ENCODE measurements around the gene C3orf85. TPM values are rescaled to one million over a fixed set of nuclear protein-coding genes. Genes with fewer than 3 reads are reported as not detected.

Gene C3orf85
- total RNA-seq, 1 donor from 2014 or later = not detected

GRCh38 chr3:109195815-109196214, 59.3 kb downstream of the C3orf85 start:
- Mint-ChIP-seq H3K4me3 (no peak overlapping the region), H3K27ac (no peak overlapping the region), H3K27me3 (ENCODE audit: insufficient read depth, low read depth) (peaks cover 2% of the 10 kb centered on the region), H3K36me3 (peaks cover 2% of the 10 kb centered on the region), H3K9me3 (peaks cover 4% of the 10 kb centered on the region), H3K4me1 (no peaks in the 10 kb centered on the region)
- Histone ChIP-seq H3K9me3 (ENCODE audit: low read depth) (no peaks in the 10 kb centered on the region), H3K4me1 (no peaks in the 10 kb centered on the region), H4K20me1 (ENCODE audit: low read depth) (no peaks in the 10 kb centered on the region), H3K36me3 (no peaks in the 10 kb centered on the region), H3K9ac (no peak overlapping the region), H3K27me3 (no peaks in the 10 kb centered on the region), H3K4me2 (no peak overlapping the region), H3F3A (ENCODE audit: low read depth) (no peaks in the 10 kb centered on the region), H3K27ac (no peak overlapping the region), H3K4me3 (no peak overlapping the region), H2AFZ (replicated peaks) (no peak overlapping the region), H3K79me2 (ENCODE audit: low read depth) (no peaks in the 10 kb centered on the region)
- TF ChIP-seq EZH2phosphoT487 (IDR thresholded peaks at IDR 0.05) (no peak), CTCF (IDR thresholded peaks at IDR 0.05) (no peak), EZH2 (IDR thresholded peaks at IDR 0.05) (no peak)
- DNase-seq (ENCODE audit: low spot score) = no peak

Other genes starting within 250 kb of the C3orf85 start
- not detected in 2 replicates for gene GUCA1C, start 182.8 kb upstream of the C3orf85 start, total RNA-seq (ENCODE audit: low replicate concordance)
- not detected in 2 replicates for gene MORC1, start 18.6 kb upstream of the C3orf85 start, total RNA-seq (ENCODE audit: low replicate concordance)
- 1.2 and 1.8 TPM in 2 replicates for gene DPPA2, start 179.8 kb downstream of the C3orf85 start, total RNA-seq (ENCODE audit: low replicate concordance)
- 187 and 215 TPM in 2 replicates for gene DPPA4, start 200.8 kb downstream of the C3orf85 start, total RNA-seq (ENCODE audit: low replicate concordance)

Data from neural progenitor cell (in vitro differentiated cells).